Activated CD4-positive, alpha-beta T cell treated with anti-CD3 and anti-CD28 coated beads for 48 hours (primary cell): ENCODE results near the gene ACVR1C.
"Not testable (repeated sequence)": the region's sequence is repeated elsewhere in the genome, so short reads cannot be mapped to it uniquely, and the experiment has no call there.

Source experiments
- DNase-seq: peaks from one replicate; pipeline ENCODE4 v3.0.0-alpha.2; 2020

Gene ACVR1C

GRCh38 chr2:157572725-157573124 is 55.9 kb downstream of the ACVR1C start:
- DNase-seq, result peak; percentile 5

GRCh38 chr2:157566623-157567022 is 62.0 kb downstream of the ACVR1C start:
- not testable (repeated sequence) for DNase-seq

GRCh38 chr2:157566113-157566512 is 62.6 kb downstream of the ACVR1C start:
- not testable (repeated sequence) for DNase-seq

GRCh38 chr2:157565550-157565949 is 63.1 kb downstream of the ACVR1C start:
- DNase-seq, result no peak

DNA sequence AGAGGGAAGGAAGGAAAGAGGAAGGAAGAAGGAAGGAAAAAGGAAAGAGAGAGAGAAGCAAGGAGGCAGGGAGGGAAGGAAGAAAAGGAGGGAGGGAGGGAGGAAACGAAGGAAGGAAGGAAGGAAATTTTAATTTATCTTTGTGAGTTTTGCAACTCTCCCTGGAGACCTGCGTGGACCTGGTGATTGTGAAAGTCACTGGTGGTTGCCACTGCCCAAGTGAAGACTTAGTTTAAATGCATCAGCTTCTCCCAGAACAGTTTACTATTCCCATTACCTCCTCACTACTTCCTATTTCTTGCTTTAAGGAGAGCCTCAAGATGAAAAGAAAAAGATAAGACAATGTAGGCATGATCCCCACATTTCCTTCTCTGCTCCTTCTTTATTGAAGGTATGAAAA is 68.8 kb downstream of the ACVR1C start:
- no peak for DNase-seq

DNA sequence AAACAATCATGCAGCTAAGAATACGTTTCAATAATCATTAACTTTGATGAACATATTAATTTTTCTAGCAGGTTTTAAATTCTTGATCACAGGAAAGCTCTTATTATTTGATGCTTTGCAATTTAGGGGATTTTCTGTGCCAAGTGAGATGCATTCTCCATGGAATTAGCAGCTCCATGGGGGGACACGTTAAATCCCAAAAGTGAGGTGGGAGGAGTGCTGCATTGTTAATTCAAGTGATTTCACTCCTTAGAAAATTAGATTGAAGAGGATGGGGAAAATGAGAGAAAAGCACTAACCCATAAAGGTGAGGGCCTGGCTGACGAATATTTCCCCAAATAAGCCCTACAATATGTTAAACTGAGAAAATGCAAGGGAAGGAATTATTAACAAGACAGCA is 69.2 kb downstream of the ACVR1C start:
- no peak for DNase-seq

- no peak for DNase-seq
Measured at GRCh38 chr2:157559061-157559460, 69.6 kb downstream of the ACVR1C start.

DNA sequence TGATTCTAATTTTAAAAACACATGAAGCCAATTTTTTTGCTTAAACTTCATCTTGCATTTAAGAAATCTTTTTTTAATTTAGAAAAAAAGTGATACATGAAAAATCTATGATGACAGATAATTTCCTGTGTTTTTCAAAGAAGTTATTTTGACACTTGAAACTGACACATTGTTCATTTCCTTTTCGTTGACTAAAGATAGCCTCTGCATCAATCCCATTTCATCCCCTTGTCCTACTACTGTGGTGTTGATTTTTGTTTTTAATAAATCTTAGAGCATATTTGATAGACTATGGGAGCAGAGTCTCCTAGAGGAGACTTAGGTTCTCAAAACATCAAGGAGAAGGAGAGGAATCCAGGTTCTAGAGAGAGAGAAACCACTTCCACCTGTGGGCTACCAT is 70.9 kb downstream of the ACVR1C start:
- no peak for DNase-seq

- DNase-seq, result no peak
Measured at GRCh38 chr2:157540102-157540501, 88.6 kb downstream of the ACVR1C start.

- DNase-seq, result no peak
Measured at GRCh38 chr2:157538064-157538463, 90.6 kb downstream of the ACVR1C start.

DNA sequence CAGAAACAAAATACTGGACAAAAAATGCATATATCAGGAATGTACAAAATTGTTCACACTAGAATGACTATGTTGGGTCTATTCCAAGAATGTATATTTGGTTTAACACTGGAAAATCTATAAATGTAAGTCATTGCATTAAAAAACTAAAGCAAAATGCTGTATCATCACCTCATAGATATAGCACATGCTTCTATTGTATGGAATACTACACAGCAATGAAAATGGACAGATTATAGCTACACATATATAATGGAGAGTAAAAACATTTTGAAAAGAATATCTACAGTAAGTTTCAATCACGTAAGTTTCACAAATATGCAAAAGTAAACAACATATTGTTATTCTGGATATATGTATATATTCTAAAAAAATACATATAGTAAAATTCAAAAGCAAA is 91.8 kb downstream of the ACVR1C start:
- no peak for DNase-seq

GRCh38 chr2:157528963-157529751 is 99.5 kb downstream of the ACVR1C start:
- no peak for DNase-seq

DNA sequence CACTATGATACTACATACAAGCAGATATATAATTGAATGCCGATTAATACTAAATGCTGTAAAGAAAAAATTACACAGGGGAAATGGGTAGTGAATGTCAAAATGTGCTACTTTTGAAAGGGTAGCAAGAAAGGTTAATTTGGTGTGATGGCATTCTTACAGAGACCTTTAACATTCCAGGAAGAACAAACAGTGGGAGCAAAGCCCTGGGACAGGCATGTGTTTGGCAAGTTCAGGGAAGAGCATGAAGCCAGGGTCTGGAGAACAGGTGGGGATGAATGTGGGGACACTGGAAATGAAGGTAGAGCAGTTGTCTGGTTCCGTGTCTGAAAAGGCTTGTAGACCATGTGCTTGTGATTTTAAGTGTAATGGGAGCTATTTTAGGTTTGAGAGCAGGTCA is 102.6 kb downstream of the ACVR1C start:
- DNase-seq, result no peak

GRCh38 chr2:157523270-157524247 is 105.1 kb downstream of the ACVR1C start:
- DNase-seq, result no peak

DNA sequence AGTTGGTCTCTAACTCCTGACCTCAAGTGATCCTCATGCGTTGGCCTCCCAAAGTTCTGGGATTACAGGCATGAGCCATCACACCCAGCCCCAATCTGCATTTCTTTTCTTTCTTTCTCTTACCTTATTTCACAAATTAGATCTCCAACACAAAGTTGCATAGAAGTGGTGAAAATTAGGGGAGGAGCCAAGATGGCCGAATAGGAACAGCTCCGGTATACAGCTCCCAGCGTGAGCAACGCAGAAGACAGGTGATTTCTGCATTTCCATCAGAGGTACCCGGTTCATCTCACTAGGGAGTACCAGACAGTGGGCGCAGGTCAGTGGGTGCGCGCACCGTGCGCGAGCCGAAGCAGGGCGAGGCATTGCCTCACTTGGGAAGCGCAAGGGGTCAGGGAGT is 113.7 kb downstream of the ACVR1C start:
- not testable (repeated sequence) for DNase-seq

GRCh38 chr2:157509744-157510143 is 118.9 kb downstream of the ACVR1C start:
- no peak for DNase-seq

GRCh38 chr2:157508676-157509075 is 120.0 kb downstream of the ACVR1C start:
- no peak for DNase-seq

DNA sequence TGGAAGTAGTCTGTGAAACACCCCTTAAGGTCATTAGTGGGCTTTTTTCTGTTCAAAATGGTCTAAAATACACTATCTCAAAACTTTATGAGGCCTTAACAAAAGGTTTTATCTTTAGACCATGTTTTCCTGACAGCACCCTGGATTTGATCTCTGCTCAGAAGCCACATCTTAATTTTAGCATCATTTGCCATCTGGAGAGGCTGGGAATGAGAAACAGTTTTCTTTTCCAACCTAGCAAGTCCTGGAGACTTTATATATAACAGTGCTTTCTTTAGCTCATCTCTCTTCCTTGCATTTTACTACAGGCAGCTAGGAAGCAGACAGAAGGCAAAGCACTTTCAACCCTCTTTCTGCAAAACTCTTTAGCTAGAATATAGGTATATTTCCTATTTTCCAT is 122.1 kb downstream of the ACVR1C start:
- no peak for DNase-seq

GRCh38 chr2:157504623-157505022 is 124.0 kb downstream of the ACVR1C start:
- no peak for DNase-seq

- DNase-seq, result no peak
Measured at GRCh38 chr2:157501026-157501425, 127.6 kb downstream of the ACVR1C start.

DNA sequence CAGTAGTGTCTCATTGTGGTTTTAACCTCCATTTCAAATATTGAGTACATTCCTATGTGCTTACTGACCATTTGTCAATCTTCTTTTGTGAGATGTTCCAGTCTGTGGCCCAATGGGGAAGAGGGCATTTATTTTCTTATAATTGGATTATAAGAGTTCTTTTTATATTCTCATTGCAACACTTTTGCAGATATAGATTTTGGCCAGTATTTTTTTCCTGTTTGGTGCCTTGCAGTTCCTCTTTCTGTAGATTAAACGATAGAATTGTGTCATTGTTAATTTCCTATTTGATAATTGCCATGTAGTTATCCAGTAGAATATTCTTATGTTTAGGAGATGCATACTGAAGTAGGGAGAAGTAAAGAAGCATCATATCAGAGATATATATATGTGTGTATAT is 128.3 kb downstream of the ACVR1C start:
- no peak for DNase-seq

- no peak for DNase-seq
Measured at GRCh38 chr2:157498483-157498882, 130.2 kb downstream of the ACVR1C start.

DNA sequence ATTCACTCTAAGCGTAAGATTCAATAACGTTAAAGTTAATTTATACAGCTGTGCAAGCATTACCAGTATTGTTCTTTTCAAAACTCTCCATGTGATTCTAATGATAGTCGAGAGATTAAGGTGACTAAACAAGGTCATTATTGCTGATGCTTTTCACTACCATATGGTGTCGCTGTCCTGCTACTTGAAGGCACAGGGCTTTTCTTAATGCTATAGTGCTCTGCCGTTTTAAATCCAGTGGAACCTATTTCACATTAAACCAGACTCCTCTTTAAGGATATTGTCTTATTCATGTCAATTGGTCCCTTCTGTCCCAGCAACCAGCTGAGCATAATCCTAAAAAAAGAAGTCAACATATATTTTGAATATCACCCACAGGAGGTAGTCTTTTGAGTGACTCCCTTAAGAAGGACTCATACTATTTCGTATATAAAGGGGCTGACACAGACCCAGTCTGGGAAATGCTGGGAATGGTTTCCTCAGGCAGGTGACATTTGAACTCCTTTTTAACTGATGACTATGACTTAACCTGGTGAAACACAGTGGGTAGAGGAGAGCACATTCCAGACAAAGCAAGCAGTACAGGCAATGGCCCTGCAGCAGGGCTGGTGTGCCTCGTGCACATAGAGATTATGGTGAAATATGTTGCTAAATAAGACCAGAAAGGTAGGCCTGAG is 130.9 kb downstream of the ACVR1C start:
- DNase-seq, result peak; percentile 19
